ENCODE measurements around the gene CYGB. TPM values are rescaled to one million over a fixed set of nuclear protein-coding genes. Genes with fewer than 3 reads are reported as not detected.

CYGB gene
- total and polyA plus RNA-seq, 2 of the 13 experiments (the other 11 are each of a cell fraction or from before 2014, with no cell fraction given), result 18.9 to 27.1 TPM

- TF ChIP-seq HMGXB4 (CRISPR knock-in tag; IDR thresholded peaks at IDR 0.05; ENCODE audit: borderline replicate concordance in 1 of 2, low read depth in 1 of 2) (peak; percentile 0 to 29; a peak in 2 of 4 replicates), ZZZ3 (CRISPR knock-in tag; IDR thresholded peaks at IDR 0.05; ENCODE audit: borderline replicate concordance) (0 out of 2 replicates have a peak, but pooled peaks have one; percentile 2), NFE2 (CRISPR knock-in tag; IDR thresholded peaks at IDR 0.05) (no peak), ZNF619 (CRISPR knock-in tag; IDR thresholded peaks at IDR 0.05) (no peak; the same call in 1 of the 2 replicates), ZBTB14 (CRISPR knock-in tag; IDR thresholded peaks at IDR 0.05) (0 out of 2 replicates have a peak, but pooled peaks have one; percentile 9), ZBTB40 (IDR thresholded peaks at IDR 0.05) (no peak), ZBTB40 (CRISPR knock-in tag; IDR thresholded peaks at IDR 0.05) (peak; percentile 80), TSC22D2 (CRISPR knock-in tag; IDR thresholded peaks at IDR 0.05; ENCODE audit: borderline replicate concordance) (no peak; the same call in 1 of the 2 replicates), ZNF3 (CRISPR knock-in tag; IDR thresholded peaks at IDR 0.05) (no peak), SIN3A (IDR thresholded peaks at IDR 0.05; ENCODE audit: borderline replicate concordance, low read depth, low read length) (peak; percentile 91; the same call in 1 of the 2 replicates), ZNF33B (CRISPR knock-in tag; IDR thresholded peaks at IDR 0.05) (no peak), ZNF703 (CRISPR knock-in tag; IDR thresholded peaks at IDR 0.05; ENCODE audit: borderline replicate concordance) (no peak), ZNF773 (CRISPR knock-in tag; IDR thresholded peaks at IDR 0.05; ENCODE audit: borderline replicate concordance) (no peak), DNMT3B (CRISPR knock-in tag; conservative IDR thresholded peaks at IDR 0.05) (no peak), ZSCAN31 (CRISPR knock-in tag; IDR thresholded peaks at IDR 0.05; ENCODE audit: low read depth) (peak; percentile 71; the same call in 1 of the 2 replicates), ZNF766 (CRISPR knock-in tag; IDR thresholded peaks at IDR 0.05; ENCODE audit: borderline replicate concordance) (peak; percentile 57; the same call in 1 of the 2 replicates)
These were observed 36.3 kb downstream of the CYGB start, which contains the start of gene RHBDF2 (continued) for GRCh38 chr17:76501018-76501826.
